SW480 (cell line): Measurements from ENCODE around the gene YRDC.
A peak's percentile ranks its signal among the peaks of the same experiment; 100 is the strongest.

ENCODE experiments used
- DNase-seq: peaks from one replicate; pipeline ENCODE4 v3.0.0-alpha.2; 2016; ENCODE audit warnings: low spot score

YRDC gene, protein sequence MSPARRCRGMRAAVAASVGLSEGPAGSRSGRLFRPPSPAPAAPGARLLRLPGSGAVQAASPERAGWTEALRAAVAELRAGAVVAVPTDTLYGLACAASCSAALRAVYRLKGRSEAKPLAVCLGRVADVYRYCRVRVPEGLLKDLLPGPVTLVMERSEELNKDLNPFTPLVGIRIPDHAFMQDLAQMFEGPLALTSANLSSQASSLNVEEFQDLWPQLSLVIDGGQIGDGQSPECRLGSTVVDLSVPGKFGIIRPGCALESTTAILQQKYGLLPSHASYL

DNA sequence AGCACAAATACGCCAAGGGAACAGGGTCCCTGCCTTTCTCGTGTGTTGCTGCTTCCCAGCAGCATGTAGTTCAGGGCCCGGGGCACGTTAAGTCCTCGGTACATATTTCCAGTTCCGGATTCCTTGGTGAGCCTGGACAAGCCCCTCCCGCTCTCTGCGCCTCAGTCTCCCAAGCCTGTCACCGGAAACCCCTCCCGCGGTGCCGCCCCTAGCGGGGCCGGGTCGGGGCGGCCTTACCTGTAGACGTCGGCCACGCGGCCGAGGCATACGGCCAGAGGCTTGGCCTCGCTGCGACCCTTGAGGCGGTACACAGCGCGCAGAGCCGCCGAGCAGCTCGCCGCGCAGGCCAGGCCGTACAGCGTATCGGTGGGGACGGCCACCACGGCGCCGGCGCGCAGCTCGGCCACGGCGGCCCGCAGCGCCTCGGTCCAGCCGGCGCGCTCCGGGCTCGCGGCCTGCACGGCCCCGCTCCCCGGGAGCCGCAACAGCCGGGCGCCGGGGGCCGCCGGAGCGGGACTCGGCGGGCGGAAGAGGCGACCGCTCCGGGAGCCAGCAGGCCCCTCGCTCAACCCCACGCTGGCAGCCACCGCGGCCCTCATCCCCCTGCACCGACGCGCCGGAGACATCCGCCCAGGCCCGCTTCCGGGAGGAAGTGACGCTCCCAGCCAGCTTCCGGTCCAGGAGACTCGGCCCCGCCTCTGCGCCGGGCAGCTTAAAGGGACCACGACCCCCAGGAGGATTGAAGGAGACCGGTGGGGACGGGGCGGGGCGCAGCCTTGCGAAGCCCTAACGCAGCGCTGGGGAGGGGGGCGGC lies at the start of gene YRDC, which contains the start of gene C1orf122:
YRDC (minus strand) TSS at position 654 of the 814 bp plus-strand sequence; CDS start at position 626, 28 bp downstream.
C1orf122 (plus strand) TSS at position 236 of the 814 bp plus-strand sequence. CDS start 615 bp downstream, outside the sequence.
- DNase-seq, result peak; percentile 92

DNA sequence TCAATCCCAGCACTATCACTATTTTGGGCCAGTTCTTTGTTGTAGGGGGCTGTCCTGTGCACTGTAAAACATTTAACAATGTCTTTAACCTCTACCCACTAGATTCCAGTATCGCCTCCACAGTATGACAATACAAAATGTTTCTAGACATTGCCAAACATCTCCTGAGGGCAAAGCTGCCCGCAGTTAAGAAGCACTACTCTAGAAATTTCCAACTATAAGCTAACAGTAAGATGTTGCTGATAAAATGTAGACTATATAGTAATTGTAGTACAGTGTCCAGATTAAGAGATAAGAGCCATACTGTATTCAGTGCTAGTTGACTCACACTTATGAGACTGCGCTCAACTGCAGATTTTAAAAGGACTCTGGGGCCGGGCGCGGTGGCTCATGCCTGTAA lies 46.4 kb upstream of the YRDC start:
- no peak for DNase-seq

- no peak for DNase-seq
Observed at GRCh38 chr1:37853157-37853556, 45.1 kb upstream of the YRDC start.

DNA sequence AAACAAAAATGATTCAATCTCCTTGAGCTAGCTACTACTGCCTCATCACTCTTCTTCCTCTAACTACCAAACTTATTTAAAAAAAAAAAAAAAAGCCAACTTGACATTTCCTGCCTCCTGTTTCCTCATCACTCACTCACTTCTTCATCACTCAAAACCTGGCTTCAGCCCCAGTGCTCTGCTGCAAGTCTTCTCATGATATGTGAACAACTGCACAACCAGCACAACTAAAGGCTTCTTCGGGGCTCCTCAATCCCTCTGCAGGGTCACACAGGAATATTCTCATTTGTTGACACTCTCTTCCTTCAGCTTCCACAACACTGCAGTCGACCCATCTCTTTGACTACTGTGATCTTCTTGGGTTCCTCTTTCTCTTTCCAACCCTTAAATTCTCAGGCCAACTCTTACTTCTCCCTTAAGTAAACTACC lies 43.8 kb upstream of the YRDC start:
- no peak for DNase-seq

DNA sequence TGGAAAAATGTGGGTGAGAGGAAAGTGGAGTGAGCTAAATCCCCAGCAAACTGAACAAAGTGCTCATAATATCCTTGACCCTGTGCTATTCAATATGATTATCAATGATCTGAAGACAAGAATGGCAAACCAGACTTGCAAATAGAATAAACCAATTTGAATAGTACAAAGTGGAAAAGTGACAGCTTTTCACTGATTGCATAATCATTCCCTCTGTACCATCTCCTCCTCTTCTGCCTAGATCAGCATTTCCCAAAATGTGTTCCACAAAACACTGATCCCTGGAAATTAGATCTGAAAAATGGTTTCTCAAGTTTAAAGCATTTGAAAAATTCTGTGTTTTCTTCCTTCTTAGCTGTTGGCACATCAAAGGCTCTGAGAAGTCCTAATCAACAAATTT lies 43.3 kb upstream of the YRDC start:
- DNase-seq, result no peak

DNA sequence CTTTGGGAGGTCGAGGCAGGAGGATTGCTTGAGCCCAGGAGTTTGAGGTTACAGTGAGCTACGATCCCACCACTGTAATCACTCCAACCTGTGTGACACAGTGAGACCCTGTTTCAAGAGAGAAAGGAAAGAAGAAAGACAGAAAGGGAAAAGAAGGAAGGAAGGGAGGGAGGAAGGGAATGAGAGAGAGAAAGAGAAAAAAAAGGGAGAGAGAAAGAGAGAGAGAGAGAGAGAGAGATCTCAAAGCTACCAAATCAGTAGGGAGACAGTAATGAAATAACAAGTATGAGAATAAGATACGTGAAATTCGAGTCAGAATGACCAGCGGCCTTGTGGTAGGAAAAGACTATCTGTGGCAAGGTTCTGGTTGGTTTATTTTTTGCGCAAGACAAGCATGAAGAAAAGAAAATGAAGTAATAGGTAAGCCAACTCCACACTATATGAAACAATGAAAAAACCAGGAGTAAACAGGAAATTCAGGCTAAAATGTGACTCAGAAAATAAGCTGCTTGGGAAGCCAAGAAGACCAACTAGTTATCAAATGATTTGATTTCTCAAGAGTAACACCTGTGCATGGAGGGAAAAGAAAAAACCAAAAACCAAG lies 42.4 kb upstream of the YRDC start:
- DNase-seq, result no peak

DNA sequence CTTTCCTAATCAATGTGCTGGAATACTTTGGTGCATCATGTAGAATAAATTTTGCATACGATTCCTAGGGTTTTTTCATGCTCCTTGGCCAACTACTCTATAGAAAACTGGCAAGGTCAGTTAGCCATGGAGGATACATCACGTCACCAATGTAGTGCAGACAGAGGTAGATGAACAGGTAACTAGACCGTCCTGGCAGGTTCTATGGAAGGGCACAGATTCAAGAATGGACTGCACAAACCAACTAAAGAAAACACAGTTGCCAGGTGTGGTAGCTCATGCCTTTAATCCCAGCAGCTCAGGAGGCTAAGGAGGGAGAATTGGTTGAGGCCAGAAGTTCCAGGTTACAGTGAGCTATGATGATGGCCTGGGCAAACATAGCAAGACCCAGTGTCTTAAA lies 41.5 kb upstream of the YRDC start:
- DNase-seq, result no peak

DNA sequence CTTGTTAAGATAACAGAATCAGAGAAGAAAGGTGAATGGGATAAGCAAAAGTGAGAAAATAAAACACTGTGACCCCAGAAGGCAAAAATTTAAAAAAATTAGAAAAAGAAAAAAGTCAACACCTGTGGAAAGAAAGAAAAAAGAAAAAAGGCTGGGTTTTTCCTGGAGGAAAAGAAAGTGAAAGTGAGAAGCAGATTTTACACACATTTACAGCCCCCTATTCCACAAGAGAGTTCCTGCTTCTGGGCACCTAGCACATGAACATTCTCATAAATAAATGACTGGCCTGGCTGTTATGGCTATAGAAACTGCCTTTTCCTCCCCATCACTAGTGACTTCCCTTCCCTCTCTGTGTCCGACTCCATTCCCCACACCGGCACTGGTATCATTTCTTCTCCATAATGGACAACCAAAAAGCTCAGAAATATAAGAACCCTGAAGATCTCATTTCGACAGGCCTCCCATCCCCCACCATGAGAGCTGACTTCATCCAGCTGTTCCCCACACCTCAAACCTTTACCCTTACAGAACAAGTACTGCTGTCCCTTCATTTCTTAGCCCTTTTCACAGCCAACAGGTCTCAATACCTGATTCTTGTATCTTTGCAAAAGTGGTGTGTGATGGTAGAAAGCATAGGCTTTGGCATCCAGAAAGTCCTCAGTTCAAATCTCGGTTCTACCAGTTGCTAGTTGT lies 38.8 kb upstream of the YRDC start:
- no peak for DNase-seq

DNA sequence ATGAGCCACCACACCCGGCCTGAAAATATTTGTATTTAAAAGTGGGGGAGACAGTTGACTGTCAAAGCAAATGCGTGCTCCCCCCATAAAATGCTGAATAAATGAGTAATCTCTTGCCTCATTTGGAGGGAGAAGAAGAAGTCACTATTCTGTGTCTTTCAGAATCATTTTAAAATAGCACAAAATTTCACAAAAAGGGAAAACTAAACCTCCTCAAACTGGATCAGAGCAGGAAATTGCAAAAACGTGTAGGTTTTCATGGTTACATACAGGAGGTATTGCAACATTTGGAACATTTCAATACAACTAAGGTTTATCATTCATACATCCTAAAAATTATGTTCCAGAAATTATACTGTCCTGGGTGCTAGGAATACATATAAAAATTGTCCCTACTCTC lies 37.8 kb upstream of the YRDC start:
- DNase-seq, result no peak

GRCh38 chr1:37845049-37845646 lies 37.1 kb upstream of the YRDC start:
- DNase-seq, result no peak

- DNase-seq, result no peak
Observed at GRCh38 chr1:37844536-37844935, 36.5 kb upstream of the YRDC start.

GRCh38 chr1:37841652-37842051 lies 33.6 kb upstream of the YRDC start:
- DNase-seq, result no peak

DNA sequence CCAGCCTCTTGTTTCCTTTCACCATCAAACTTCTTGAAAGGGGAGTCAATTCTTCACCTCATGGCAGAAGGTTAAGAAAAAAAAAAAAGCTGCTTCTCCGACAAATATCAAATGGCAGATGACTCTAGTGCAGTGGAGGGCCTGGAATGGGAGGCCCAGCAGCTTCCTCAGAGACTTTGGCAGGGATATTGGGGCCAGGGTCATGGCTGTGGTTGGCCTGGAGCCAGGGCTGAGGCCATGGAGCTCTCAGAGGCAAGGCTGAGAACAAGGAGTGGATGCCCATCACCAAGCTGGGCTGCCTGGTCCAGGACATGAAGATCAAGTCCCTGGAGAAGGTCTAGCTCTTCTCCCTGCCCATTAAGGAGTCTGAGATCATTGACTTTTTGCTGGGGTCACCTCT lies 32.7 kb upstream of the YRDC start:
- no peak for DNase-seq

GRCh38 chr1:37839676-37840075 lies 31.7 kb upstream of the YRDC start:
- DNase-seq, result no peak

DNA sequence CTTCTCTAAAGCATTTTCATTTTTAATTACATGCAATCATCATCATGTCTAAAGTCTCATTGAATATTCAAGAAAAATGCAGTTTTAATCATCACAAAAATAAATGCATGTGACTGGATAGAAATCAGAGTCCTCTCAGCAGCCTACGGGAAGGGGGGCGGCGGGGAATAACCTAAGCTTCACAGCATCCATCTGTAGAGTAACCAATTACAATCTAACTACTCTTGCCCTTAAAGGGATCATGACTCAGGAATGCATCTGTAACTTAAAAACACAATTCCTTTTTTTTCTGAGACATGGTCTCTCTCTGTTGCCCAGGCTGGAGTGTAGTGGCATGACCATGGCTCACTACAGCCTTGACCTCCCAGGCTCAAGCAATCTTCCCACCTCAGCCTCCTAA lies 28.8 kb upstream of the YRDC start:
- DNase-seq, result no peak

DNA sequence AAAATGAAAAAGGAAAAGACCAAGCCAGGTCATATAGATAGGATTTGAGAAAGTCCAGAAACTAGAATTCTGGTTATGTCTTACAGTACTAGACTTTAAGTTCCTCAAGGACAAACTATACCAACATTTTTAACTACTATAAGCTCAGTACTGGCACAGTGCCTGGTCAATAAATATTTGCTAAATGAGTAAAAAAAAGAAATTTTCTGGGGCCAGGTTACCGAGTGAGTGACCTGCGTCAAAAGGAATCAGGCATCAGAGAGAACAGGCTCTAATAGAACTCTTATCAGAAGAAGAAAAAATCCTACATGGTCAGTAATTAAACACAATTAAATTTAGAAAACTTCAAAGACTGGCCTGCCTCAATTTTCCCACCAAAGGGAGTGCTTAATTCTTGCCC lies 23.8 kb upstream of the YRDC start:
- no peak for DNase-seq

DNA sequence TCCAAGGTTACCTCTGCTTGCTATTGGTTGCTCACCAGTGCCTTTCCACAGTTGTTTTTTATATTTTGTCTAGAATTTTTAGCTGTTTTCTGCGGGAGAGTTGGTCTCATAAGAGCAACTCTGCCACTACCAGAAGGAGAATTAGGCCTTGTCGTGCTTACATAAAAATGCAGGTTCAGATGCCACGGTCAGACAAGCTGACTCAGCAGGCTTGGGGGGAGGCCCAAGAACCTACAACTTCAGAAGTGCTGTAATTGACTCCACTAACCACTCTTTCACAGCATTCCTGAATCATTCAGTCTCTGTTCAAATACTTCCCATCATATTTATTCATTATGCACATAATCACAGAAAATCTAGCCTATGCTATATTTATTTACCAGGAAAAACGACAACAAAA lies 23.1 kb upstream of the YRDC start:
- no peak for DNase-seq

DNA sequence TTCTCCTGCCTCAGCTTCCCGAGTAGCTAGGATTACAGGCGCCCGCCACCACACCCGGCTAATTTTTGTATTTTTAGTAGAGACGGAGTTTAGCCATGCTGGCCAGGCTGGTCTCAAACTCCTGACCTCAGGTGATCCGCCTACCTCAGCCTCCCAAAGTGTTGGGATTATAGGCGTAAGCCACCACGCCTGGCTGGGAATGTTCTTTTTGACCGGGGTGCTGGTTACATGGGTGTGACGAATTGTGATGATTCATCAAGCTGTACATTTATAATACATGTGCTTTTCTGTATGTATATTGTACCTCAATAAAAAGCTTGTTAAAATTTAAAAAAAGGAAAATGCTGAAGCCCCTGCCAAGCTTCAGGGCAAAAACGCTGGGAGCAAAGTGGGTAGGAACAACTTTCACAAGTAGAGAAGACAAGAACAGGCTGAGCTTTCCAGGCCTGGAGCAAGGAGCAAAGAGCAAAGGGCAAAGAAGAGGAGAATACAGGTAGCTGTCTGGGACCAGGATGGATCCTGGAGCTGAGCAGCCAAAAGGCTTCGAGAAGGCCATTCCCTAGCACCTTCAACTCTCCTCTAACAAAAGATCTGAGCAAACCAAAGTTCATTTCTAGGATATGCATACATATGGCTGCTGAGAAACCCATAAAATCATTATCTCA lies 20.5 kb upstream of the YRDC start:
- DNase-seq, result no peak

DNA sequence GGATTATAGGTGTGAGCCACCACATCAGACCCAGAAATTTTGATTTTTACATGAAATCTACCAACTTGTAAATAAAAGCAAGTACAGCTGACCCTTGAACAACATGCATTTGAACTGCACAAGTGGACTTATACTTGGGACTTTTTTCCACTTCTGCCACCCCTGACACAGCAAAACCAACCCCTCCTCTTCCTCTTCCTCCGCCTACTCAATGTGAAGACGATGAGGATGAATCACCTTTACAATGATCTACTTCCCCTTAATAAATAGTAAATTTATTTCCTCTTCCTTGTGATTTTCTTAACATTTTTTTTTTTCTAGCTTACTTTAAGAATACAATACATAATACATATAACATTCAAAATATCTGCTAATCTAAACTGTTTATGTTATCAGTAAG lies 17.5 kb upstream of the YRDC start:
- no peak for DNase-seq

GRCh38 chr1:37824001-37824400 lies 16.0 kb upstream of the YRDC start:
- DNase-seq, result no peak
